Immature natural killer cell (primary cell): ENCODE measurements around the gene KRT82. TPM values are rescaled to one million over a fixed set of nuclear protein-coding genes. Genes with fewer than 3 reads are reported as not detected.

ENCODE experiments used
- DNase-seq, 3 donors: peaks; one replicate each; pipeline ENCODE4 v3.0.0; 2022; ENCODE audit warnings: mixed read lengths in 1 of 3
- H3K27ac Mint-ChIP-seq, 6 donors: one replicate each; pipeline ENCODE4 v1.8.0; 2020; ENCODE audit warnings: mixed read lengths in 6 of 6, mild to moderate bottlenecking in 5 of 6, inconsistent platforms in 4 of 6, moderate library complexity in 3 of 6
- H3K27me3 Mint-ChIP-seq, 3 donors: one replicate each; pipeline ENCODE4 v1.8.0; 2020 to 2021; ENCODE audit warnings: low read depth in 3 of 3, mild to moderate bottlenecking in 3 of 3, mixed read lengths in 3 of 3, moderate library complexity in 3 of 3, inconsistent platforms in 1 of 3
- H3K36me3 Mint-ChIP-seq, 3 donors: one replicate each; pipeline ENCODE4 v1.8.0; 2020; ENCODE audit warnings: mixed read lengths in 3 of 3, inconsistent platforms in 2 of 3, mild to moderate bottlenecking in 2 of 3
- H3K4me1 Mint-ChIP-seq, 2 donors: one replicate each; pipeline ENCODE4 v1.8.0; 2020; ENCODE audit warnings: inconsistent platforms in 2 of 2, mild to moderate bottlenecking in 2 of 2, mixed read lengths in 2 of 2, moderate library complexity in 1 of 2
- H3K4me3 Mint-ChIP-seq, 5 donors: one replicate each; pipeline ENCODE4 v1.8.0; 2020; ENCODE audit warnings: mild to moderate bottlenecking in 5 of 5, mixed read lengths in 5 of 5, inconsistent platforms in 3 of 5, moderate library complexity in 3 of 5
- H3K9me3 Mint-ChIP-seq, 6 donors: one replicate each; pipeline ENCODE4 v1.8.0; 2020; ENCODE audit warnings: mild to moderate bottlenecking in 6 of 6, mixed read lengths in 6 of 6, inconsistent platforms in 4 of 6, moderate library complexity in 3 of 6
- polyA plus RNA-seq, 3 donors: library from polyadenylated mRNA; unstranded; fragments of 300-500 nt; fragmentation: Illumina TruSeq; gene quantifications; one replicate each; pipeline ENCODE4 v1.2.3, GENCODE V29; 2021

Gene KRT82
- polyA plus RNA-seq, 3 donors from 2014 or later = not detected

- H3K4me3 Mint-ChIP-seq = no peak overlapping the region
- no peaks in the 10 kb centered on the region for H3K9me3 Mint-ChIP-seq
- H3K27me3 Mint-ChIP-seq = peaks cover 4% of the 10 kb centered on the region in 3 donors
Measured at GRCh38 chr12:52428121-52428520, 22.0 kb upstream of the KRT82 start.

GRCh38 chr12:52427083-52427482 is 20.9 kb upstream of the KRT82 start:
- no peaks in the 10 kb centered on the region for H3K9me3 Mint-ChIP-seq
- H3K27me3 Mint-ChIP-seq = peaks cover 2 to 4% (median 2%) of the 10 kb centered on the region in 3 donors
- DNase-seq = no peak
- no peak overlapping the region for H3K27ac Mint-ChIP-seq
- H3K4me3 Mint-ChIP-seq = no peak overlapping the region
- H3K36me3 Mint-ChIP-seq = no peaks in the 10 kb centered on the region
- H3K4me1 Mint-ChIP-seq = no peaks in the 10 kb centered on the region

More at GRCh38 chr12:52428121-52428520, 22.0 kb upstream of the KRT82 start:
- no peak for DNase-seq
- Mint-ChIP-seq H3K4me1 (no peaks in the 10 kb centered on the region), H3K27ac (no peak overlapping the region), H3K36me3 (no peaks in the 10 kb centered on the region)

- Mint-ChIP-seq H3K4me3 (no peak overlapping the region), H3K4me1 (no peaks in the 10 kb centered on the region), H3K27me3 (peaks cover 4 to 9% (median 5%) of the 10 kb centered on the region in 3 donors), H3K27ac (no peak overlapping the region), H3K36me3 (no peaks in the 10 kb centered on the region), H3K9me3 (no peaks in the 10 kb centered on the region)
- no peak for DNase-seq
Measured at GRCh38 chr12:52426034-52426433, 19.9 kb upstream of the KRT82 start.

- DNase-seq = no peak
- Mint-ChIP-seq H3K4me1 (no peaks in the 10 kb centered on the region), H3K9me3 (no peaks in the 10 kb centered on the region), H3K27me3 (peaks cover 3 to 10% (median 4%) of the 10 kb centered on the region in 3 donors), H3K4me3 (no peak overlapping the region), H3K27ac (no peak overlapping the region), H3K36me3 (no peaks in the 10 kb centered on the region)
Measured at GRCh38 chr12:52425466-52425865, 19.3 kb upstream of the KRT82 start.

GRCh38 chr12:52423661-52424500 is 17.7 kb upstream of the KRT82 start:
- H3K27me3 Mint-ChIP-seq = peaks cover 2 to 12% (median 3%) of the 10 kb centered on the region in 3 donors
- H3K4me1 Mint-ChIP-seq = peaks cover 0 to 8% of the 10 kb centered on the region in 2 donors

GRCh38 chr12:52423035-52423434 is 16.9 kb upstream of the KRT82 start:
- H3K27ac Mint-ChIP-seq = peak overlapping the region in 1 of 6 donors; percentile 22
- H3K4me3 Mint-ChIP-seq = no peak overlapping the region
- no peaks in the 10 kb centered on the region for H3K36me3 Mint-ChIP-seq
- H3K9me3 Mint-ChIP-seq = no peaks in the 10 kb centered on the region
- peaks cover 0 to 8% of the 10 kb centered on the region in 2 donors for H3K4me1 Mint-ChIP-seq
- H3K27me3 Mint-ChIP-seq = peaks cover 2 to 12% (median 3%) of the 10 kb centered on the region in 3 donors
- DNase-seq = no peak

More at GRCh38 chr12:52423661-52424500, 17.7 kb upstream of the KRT82 start:
- Mint-ChIP-seq H3K36me3 (no peaks in the 10 kb centered on the region), H3K4me3 (no peak overlapping the region), H3K27ac (no peak overlapping the region), H3K9me3 (no peaks in the 10 kb centered on the region)
- no peak for DNase-seq

- Mint-ChIP-seq H3K9me3 (no peaks in the 10 kb centered on the region), H3K27me3 (peaks cover 4 to 12% (median 7%) of the 10 kb centered on the region in 3 donors), H3K4me1 (peaks cover 0 to 8% of the 10 kb centered on the region in 2 donors), H3K36me3 (no peaks in the 10 kb centered on the region), H3K4me3 (no peak overlapping the region), H3K27ac (no peak overlapping the region)
- no peak for DNase-seq
Measured at GRCh38 chr12:52419656-52420055, 13.5 kb upstream of the KRT82 start.

GRCh38 chr12:52418576-52419110 is 12.5 kb upstream of the KRT82 start:
- no peak overlapping the region for H3K4me3 Mint-ChIP-seq
- H3K9me3 Mint-ChIP-seq = no peaks in the 10 kb centered on the region
- H3K36me3 Mint-ChIP-seq = no peaks in the 10 kb centered on the region
- no peak for DNase-seq
- H3K27ac Mint-ChIP-seq = no peak overlapping the region
- peaks cover 0 to 8% of the 10 kb centered on the region in 2 donors for H3K4me1 Mint-ChIP-seq
- peaks cover 4 to 10% (median 9%) of the 10 kb centered on the region in 3 donors for H3K27me3 Mint-ChIP-seq

GRCh38 chr12:52417740-52418139 is 11.6 kb upstream of the KRT82 start:
- H3K4me1 Mint-ChIP-seq = peaks cover 0 to 8% of the 10 kb centered on the region in 2 donors
- H3K27ac Mint-ChIP-seq = no peak overlapping the region
- H3K36me3 Mint-ChIP-seq = no peaks in the 10 kb centered on the region
- H3K4me3 Mint-ChIP-seq = no peak overlapping the region
- DNase-seq = no peak
- H3K27me3 Mint-ChIP-seq = peaks cover 4 to 10% (median 9%) of the 10 kb centered on the region in 3 donors
- H3K9me3 Mint-ChIP-seq = no peaks in the 10 kb centered on the region

GRCh38 chr12:52416795-52417194 is 10.7 kb upstream of the KRT82 start:
- Mint-ChIP-seq H3K27ac (no peak overlapping the region), H3K4me3 (no peak overlapping the region), H3K27me3 (peaks cover 4 to 10% (median 9%) of the 10 kb centered on the region in 3 donors), H3K4me1 (peaks cover 0 to 8% of the 10 kb centered on the region in 2 donors), H3K36me3 (no peaks in the 10 kb centered on the region), H3K9me3 (no peaks in the 10 kb centered on the region)
- DNase-seq = no peak

GRCh38 chr12:52415870-52416750 is 10.0 kb upstream of the KRT82 start:
- Mint-ChIP-seq H3K36me3 (no peaks in the 10 kb centered on the region), H3K4me1 (peaks cover 0 to 8% of the 10 kb centered on the region in 2 donors), H3K27ac (no peak overlapping the region), H3K4me3 (no peak overlapping the region), H3K9me3 (no peaks in the 10 kb centered on the region), H3K27me3 (peaks cover 4 to 9% (median 6%) of the 10 kb centered on the region in 3 donors)
- DNase-seq = no peak

GRCh38 chr12:52414936-52415335 is 8.8 kb upstream of the KRT82 start:
- no peak for DNase-seq
- Mint-ChIP-seq H3K4me1 (peaks cover 0 to 5% of the 10 kb centered on the region in 2 donors), H3K9me3 (no peaks in the 10 kb centered on the region), H3K4me3 (no peak overlapping the region), H3K27ac (peak overlapping the region in 1 of 6 donors; percentile 54), H3K27me3 (peaks cover 4 to 7% (median 6%) of the 10 kb centered on the region in 3 donors), H3K36me3 (no peaks in the 10 kb centered on the region)

GRCh38 chr12:52413782-52414345 is 7.7 kb upstream of the KRT82 start:
- no peaks in the 10 kb centered on the region for H3K4me1 Mint-ChIP-seq
- H3K9me3 Mint-ChIP-seq = no peaks in the 10 kb centered on the region
- no peaks in the 10 kb centered on the region for H3K36me3 Mint-ChIP-seq
- H3K27me3 Mint-ChIP-seq = peaks cover 2 to 6% (median 5%) of the 10 kb centered on the region in 3 donors
- no peak overlapping the region for H3K27ac Mint-ChIP-seq
- no peak overlapping the region for H3K4me3 Mint-ChIP-seq
- no peak for DNase-seq
